Measurements from ENCODE around the gene TLE1. TPM values are rescaled to one million over a fixed set of nuclear protein-coding genes. Genes with fewer than 3 reads are reported as not detected.

TLE1 gene
- total RNA-seq, 1 donor from 2014 or later: 40.0 TPM

GRCh38 chr9:81619353-81620001 lies 69.9 kb downstream of the TLE1 start:
- H3K36me3 ChIP-seq (ENCODE audit: control insufficient read depth, insufficient read depth, low read length): peaks cover 6% of the 10 kb centered on the region
- DNase-seq (ENCODE audit: low read depth): no peak
- no peak for FAIRE-seq

DNA sequence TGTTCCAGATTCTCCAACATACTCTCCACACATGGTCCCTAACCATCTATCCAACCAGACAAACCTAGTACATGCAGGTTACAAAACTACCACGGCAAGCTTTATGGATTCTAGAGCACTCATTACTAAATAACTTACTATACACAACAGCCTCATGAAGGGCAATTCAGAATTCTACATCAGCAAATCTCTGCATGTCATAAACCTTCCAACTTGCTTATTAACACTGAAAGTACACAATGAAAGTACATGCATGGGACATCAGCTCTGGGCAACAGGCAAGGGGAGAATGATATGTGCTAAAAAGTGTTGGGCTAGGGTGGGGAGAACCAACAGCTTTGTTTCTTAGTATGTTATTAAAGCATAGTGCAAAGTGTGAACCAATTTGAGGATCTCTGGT lies 70.4 kb downstream of the TLE1 start:
- Histone ChIP-seq H3K36me3 (ENCODE audit: control insufficient read depth, insufficient read depth, low read length) (peaks cover 9% of the 10 kb centered on the region), H3K4me3 (ENCODE audit: low read depth, low read length) (no peak overlapping the region), H3K27me3 (ENCODE audit: control insufficient read depth, insufficient read depth, low read length) (no peaks in the 10 kb centered on the region)
- FAIRE-seq (no peak), DNase-seq (ENCODE audit: low read depth) (no peak)
- no peak for TF ChIP-seq CTCF (IDR thresholded peaks at IDR 0.05; ENCODE audit: insufficient read depth, low read length, severe bottlenecking)

More at GRCh38 chr9:81619353-81620001, 69.9 kb downstream of the TLE1 start:
- TF ChIP-seq CTCF (IDR thresholded peaks at IDR 0.05; ENCODE audit: insufficient read depth, low read length, severe bottlenecking): no peak
- no peak overlapping the region for H3K4me3 ChIP-seq (ENCODE audit: low read depth, low read length)
- no peaks in the 10 kb centered on the region for H3K27me3 ChIP-seq (ENCODE audit: control insufficient read depth, insufficient read depth, low read length)

- Histone ChIP-seq H3K4me3 (ENCODE audit: low read depth, low read length) (no peak overlapping the region), H3K36me3 (ENCODE audit: control insufficient read depth, insufficient read depth, low read length) (peaks cover 18% of the 10 kb centered on the region), H3K27me3 (ENCODE audit: control insufficient read depth, insufficient read depth, low read length) (no peaks in the 10 kb centered on the region)
- DNase-seq (ENCODE audit: low read depth): no peak
- no peak for FAIRE-seq
- no peak for TF ChIP-seq CTCF (IDR thresholded peaks at IDR 0.05; ENCODE audit: insufficient read depth, low read length, severe bottlenecking)
These were observed 73.2 kb downstream of the TLE1 start for GRCh38 chr9:81616141-81616540.

DNA sequence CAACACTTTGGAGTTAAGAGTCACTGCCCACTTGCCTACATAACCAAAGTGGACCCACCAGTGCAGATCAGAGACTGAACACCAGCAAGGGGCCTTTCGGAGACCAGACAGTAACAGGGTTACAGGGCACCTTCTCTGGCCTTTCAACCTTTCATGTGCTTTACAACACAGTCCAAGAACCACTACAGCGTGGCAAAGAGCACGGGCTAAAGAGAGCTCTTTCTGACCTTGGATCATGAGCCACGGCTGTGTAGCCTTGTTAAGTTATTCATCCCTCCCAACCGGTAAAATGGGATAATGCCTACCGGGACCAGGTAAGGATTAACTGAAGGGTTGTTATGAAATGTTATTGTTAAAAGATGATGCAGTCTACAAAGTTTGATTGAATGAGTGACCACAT lies 75.0 kb downstream of the TLE1 start:
- FAIRE-seq (no peak), DNase-seq (ENCODE audit: low read depth) (no peak)
- Histone ChIP-seq H3K27me3 (ENCODE audit: control insufficient read depth, insufficient read depth, low read length) (no peaks in the 10 kb centered on the region), H3K4me3 (ENCODE audit: low read depth, low read length) (no peak overlapping the region), H3K36me3 (ENCODE audit: control insufficient read depth, insufficient read depth, low read length) (peaks cover 20% of the 10 kb centered on the region)
- TF ChIP-seq CTCF (IDR thresholded peaks at IDR 0.05; ENCODE audit: insufficient read depth, low read length, severe bottlenecking): no peak

DNA sequence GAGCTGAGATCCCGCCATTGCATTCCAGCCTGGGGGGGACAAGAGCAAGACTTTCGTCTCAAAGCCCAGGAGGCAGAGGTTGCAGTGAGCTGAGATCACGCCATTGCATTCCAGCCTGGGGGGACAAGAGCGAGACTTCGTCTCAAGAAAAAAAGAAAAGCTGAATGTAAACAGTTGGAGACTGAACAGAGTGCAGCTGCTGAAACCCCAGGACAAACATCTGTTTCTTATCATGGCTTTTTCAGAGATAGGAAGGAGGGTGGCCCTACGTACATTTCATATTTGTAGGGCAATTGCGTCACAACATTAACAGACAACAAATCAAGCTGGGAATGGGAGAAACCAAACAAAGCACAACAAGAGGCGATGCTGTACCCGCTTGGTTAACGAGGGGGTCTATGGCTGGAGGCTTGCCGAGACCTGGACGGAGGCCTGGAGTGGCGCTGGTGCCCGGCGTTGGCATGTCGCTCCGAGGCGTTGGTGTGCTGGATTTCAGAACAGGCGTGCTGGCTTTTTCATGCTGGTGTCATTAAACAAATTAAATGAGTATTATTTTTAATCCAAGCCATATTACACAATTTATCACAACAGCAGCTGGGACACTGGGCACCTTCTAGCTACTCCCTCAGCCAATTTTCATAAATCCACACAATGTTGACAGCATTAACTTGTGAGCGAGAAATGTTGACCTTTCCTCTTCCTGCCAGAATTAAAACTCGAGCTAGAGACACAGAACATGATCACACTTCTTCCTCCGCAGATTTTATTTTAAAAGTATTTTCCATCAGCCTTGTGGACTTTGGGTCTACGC lies 76.1 kb downstream of the TLE1 start:
- Histone ChIP-seq H3K36me3 (ENCODE audit: control insufficient read depth, insufficient read depth, low read length) (peaks cover 21% of the 10 kb centered on the region), H3K27me3 (ENCODE audit: control insufficient read depth, insufficient read depth, low read length) (no peaks in the 10 kb centered on the region), H3K4me3 (ENCODE audit: low read depth, low read length) (no peak overlapping the region)
- FAIRE-seq (no peak), DNase-seq (ENCODE audit: low read depth) (no peak)
- no peak for TF ChIP-seq CTCF (IDR thresholded peaks at IDR 0.05; ENCODE audit: insufficient read depth, low read length, severe bottlenecking)
